ENCODE data around the gene PPP2R2B.

GRCh38 chr5:146533260-146533857, 345.2 kb downstream of the PPP2R2B start:
- TF ChIP-seq EZH2 (IDR thresholded peaks at IDR 0.05) (no peak), RAD21 (IDR thresholded peaks at IDR 0.05; ENCODE audit: low read depth) (peak; percentile 91), POLR2AphosphoS5 (IDR thresholded peaks at IDR 0.05; ENCODE audit: low read depth, low read length) (no peak), CTCF (IDR thresholded peaks at IDR 0.05 in 2 of 3, conservative IDR thresholded peaks at IDR 0.05 in 1 of 3; ENCODE audit: borderline replicate concordance in 1 of 3, insufficient read depth in 1 of 3, low read depth in 2 of 3, low read length in 2 of 3) (peak; percentile 70 to 88 (median 77)), CBX3 (IDR thresholded peaks at IDR 0.05; ENCODE audit: low read depth) (no peak)
